ENCODE results near the gene FBLN5.
"Not testable (repeated sequence)": the region's sequence is repeated elsewhere in the genome, so short reads cannot be mapped to it uniquely, and the experiment has no call there.

FBLN5 gene

DNA sequence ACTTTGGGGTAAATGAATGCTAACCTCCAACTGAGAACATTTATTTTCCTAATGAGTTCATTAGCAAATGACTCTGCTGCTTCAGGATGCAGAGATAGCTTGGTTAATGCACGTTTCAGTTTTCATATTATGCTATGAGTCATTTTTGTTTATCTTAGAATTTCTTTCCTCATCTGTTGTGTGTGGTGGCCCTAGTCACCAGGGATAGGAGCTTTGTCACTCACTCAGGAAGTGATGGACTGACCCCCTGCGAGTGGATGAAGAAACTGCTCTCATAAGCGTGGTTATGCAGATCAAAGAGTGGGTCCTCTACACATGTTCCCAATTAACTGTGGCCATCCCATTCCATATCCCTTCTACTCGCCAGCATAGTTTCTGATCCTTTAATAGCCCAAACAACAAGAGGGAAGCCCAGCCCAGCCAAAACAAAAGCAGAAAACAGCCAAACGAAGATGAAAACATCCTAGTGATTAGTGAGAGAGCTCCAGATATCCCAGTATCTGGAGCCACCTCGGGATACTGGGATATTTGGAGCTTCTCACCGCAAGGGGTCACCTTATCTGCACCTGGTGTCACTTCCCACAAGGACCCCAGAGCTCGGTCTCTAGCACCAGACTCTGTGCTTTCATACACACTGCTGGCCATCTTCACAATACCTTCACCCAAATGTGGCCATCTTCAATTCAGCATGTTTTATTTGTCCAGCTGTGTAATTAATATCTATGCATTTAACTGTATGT, 88.8 kb downstream of the FBLN5 start:
- DNase-seq = no peak

DNA sequence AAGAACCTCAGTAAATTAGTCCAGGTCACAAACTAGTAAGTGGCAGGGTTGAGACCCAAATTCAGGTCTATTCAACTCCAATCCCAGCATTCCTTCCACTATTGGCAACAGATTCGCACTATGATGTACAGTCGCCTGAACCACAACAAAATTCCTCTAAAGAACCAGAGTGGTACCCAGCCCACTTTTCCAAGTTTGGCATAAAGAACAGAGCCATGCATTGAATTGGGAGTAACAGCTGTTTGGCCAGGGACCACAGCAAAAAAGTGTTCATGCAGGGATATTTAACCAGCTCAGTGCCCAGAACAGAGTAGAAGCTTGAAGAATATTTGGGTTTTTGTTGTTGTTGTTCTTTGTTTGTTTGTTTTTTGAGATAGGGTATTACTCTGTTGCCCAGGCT, 89.9 kb downstream of the FBLN5 start:
- no peak for DNase-seq

DNA sequence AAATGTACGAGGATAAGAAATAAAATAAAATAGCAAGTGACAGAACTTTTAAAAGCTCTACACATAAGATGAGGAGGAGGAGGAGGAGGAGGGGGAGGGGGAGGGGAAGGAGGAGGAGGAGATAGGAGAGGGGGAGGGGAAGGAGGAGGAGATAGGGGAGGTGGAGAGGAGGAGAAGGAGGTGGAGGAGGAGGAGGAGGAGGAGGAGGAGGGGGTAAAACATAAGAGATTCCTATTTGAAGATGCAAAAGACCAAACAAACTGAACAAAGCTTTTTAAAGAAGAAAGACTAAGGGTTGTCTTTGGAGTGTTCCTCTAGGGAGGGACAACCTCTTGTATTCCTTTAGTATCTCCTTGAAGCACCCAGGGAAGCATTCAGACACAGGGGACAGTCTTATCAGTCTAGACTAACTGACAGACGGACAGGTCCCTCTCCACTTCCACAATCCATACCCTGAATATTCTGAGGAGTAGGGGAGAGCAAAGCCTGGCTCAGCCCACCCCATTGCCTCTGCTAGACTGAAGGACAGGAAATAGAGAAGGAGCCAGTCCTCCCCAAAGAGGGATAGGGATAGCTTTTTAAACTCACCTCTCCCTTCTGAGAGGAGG, 93.1 kb downstream of the FBLN5 start:
- DNase-seq = no peak

DNA sequence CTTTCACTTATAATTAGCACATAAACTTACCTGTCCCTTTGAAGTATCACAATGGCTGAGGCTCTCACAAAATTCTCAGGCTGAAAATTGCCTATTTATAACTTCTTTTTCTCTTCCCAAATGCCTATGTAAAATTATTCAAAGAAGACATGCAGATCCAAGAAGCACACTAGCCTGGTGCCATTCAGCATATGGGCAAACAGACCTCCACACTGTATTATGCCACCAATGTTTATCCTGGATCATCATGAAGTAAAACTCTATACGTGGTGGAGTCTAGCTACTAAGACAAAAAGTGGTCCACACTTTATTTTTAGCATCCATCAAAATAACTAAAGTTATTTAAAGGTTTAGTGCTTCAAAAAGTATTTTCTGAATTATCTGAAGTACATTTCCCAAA, 95.9 kb downstream of the FBLN5 start:
- no peak for DNase-seq

DNA sequence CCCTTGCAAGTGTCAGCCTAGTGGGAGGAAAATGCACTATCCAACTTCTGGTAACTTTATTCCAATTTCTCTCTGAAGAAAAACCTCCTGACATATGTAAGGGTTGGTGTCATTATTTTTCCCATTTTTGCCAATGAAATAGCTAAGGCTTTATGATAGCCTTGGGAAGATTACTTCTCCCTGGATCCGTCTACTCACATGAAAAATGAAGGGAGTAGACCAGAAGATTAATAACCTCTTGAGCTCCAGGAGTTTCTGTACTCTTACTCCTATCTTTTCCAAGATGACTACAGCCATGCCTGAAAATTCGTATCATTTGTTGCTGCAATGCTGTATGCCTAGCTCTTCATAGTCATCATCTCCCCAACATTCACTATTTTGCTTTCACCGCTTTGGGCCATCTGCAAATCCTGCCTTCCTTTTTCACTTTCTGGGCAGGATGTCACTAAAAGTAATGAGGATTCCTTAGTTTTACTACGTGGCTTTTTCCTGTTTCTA, 98.9 kb downstream of the FBLN5 start:
- no peak for DNase-seq

DNA sequence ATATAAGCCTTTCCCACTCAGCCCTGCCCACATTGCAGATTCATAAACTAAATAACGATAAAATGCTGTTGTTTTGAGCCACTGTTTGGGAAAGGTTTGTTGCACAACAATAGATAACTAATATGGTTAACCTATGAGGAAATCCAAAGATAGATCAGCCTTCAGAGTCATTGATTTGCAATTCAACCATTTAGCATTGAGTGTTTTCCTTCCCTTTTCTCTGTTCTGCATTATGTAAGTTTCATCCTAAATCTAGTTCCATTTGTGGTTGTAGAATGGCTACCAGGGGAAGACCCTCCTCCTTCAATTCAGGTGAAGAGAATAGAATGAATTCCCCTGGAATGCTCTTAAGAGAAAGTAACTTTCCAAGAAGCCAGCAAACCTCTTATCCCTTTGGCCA, 99.8 kb downstream of the FBLN5 start:
- no peak for DNase-seq

DNA sequence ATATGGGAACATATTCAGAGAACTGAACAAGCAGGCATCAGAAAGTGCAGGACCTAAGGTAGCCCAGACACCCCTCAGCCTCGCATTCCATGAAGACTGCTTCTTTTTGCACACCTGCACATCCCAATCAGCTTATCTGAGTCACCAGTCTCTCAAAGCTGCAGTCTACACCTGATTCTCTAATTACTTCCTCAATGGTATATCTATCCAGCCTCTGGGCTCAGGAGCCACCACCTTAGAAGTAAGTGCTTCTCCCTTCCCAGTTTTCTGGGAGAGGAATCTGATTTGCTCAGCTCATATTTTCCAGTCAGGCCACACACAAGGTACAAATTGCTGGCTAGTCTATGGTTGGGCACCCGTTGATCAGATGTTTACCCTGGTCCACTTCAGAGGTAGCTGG, 101.8 kb downstream of the FBLN5 start:
- no peak for DNase-seq

DNA sequence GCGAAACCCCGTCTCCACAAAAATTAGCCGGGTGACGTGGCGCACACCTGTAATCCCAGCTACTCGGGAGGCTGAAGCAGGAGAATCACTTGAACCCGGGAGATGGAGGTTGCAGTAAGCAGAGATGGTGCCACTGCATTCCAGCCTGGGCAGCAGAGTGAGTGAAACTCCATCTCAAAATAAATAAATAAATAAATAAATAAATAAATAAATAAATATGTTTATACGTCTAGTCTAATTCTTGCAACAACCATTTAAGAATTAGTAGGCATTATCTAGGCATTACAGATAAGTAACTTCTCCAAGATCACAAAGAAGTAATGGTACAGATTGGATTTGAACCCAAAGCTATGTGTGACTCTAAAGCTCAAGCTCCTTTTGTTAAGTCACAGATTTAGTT, 102.4 kb downstream of the FBLN5 start:
- not testable (repeated sequence) for DNase-seq

DNA sequence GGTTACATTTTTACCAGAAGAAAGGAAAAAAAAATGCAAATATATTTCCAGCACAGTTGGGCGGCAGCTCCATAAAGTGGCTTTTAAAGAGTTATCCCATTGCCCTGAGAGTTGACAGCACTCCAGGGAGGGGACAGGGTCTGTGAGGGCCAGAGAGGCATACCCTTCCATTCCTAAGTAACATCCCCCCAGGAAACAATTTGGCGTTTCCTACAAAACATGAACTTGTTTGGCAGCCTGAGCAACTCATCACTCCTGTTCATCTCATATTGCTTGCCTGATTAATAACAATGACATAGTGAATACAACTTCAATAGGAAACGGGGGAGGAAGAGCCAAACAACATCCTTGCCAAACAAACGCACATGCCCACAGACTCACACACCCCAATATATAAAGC, 103.5 kb downstream of the FBLN5 start:
- no peak for DNase-seq

DNA sequence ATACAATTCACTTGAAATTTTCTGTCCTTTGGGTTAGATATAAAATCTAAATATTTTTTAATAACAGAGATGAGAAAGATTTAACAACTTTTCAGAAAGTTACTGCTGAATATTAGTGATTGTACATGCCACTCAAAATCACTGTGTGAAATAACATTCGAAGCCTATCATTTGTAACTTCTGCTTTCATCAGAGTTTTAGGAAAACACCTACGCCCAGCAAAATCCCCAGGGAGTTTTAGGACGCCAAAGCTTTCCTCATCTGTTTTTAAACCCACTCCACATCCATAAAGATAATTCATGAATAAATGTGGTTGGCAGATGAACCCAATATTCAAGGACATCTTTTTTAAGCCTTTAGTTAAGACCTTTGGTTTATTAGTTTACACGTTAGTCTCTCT, 104.1 kb downstream of the FBLN5 start:
- DNase-seq = no peak

DNA sequence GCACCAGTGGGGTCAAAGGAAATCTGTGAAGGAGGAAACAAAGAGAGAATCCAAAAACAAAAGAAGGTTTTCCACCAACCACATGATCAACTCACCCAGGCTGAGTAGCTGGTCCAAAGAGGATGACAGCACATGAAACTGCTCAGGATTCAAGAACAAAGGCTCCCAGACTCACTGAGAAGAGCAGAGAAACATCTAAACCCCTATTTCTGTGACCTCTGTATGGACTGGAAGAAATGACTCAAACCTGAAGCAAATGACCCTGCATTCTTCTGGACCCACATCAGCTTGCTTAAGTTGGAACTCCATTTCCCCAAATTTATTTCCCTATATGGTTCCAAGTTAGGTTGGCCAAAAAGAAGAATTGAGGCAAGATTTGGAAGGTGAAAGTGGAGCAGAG, 106.4 kb downstream of the FBLN5 start:
- no peak for DNase-seq

DNA sequence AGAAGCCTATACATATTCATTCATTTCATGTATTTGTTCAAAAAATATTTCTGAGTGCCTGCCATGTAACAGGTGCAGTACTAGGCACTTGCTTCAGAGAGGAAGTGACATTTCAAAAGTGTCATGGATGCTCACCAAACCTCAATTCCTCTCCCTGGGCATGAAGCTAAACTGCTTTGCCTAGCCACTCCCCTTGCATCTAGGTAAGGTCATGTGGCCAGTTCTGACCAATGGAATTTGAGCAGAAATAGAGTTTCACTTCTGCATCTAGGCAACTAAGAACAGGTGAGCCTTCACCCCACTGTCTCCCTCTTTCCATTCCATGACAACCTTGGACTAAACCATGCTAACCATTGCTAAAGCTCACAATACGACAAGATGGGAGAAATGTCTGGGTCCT, 107.7 kb downstream of the FBLN5 start:
- no peak for DNase-seq

DNA sequence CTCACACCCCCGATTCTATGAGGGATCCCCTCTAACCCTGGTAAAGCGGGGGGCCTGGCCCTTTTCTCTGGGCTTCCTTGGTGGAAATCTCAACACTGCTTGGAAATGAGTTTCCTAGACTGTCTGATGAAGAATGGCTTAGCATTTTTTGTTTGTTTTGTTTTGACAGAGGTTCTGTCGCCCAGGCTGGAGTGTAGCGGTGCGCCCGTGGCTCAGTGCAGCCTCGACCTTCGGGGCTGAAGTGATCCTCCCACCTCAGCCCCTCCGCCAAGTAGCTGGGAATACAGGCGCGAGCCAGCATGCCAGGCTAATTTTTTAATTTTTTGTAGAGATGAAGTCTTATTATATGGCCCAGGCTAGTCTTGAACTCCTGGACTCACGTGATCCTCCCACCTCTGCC, 110.4 kb downstream of the FBLN5 start:
- DNase-seq = no peak

DNA sequence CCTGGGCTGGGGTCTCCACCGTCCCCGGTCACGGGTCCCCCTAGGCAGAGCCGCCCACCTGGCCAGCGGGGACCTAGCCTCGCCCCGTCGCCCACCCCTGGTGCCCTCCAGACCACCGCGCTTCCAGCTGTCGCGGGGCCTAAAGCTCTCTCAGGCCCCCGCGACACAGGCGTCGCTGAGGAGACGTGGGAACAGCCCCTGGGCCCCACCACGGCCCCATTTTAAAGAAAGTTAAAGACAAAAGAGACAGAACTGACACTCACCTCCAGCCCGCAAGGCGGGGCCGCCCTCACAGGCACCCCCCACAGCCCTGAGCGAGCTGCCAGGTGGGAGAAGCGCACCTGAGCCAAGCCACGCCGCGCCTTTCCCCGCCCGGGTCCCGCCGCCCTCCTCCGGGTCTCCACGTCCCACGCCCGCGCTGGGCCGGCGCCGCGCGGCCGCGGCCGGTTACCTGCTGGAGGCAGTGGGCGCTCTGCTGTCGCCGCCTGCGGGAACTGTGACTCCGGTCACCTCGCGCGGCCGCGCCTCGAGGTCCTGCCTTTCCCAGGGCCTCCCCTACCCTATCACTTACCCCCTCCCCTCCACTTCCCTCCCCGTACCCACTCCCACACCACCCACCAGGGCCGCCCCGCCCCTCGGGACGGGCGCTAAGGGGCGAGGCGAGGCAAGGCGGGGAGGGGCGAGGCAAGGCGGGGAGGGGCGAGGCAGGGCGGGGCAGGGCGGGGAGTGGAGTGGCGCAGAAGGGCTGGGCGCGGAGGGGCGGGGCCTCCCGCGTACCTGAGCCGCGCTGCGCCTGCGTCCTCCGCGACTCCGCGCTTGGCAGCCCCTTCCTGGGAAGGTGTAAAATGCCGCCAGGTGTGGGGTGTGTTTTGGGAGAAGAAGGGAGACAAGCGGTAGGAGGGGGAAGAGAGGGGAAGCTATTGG, 111.3 kb downstream of the FBLN5 start:
- peak; percentile 82 for DNase-seq

DNA sequence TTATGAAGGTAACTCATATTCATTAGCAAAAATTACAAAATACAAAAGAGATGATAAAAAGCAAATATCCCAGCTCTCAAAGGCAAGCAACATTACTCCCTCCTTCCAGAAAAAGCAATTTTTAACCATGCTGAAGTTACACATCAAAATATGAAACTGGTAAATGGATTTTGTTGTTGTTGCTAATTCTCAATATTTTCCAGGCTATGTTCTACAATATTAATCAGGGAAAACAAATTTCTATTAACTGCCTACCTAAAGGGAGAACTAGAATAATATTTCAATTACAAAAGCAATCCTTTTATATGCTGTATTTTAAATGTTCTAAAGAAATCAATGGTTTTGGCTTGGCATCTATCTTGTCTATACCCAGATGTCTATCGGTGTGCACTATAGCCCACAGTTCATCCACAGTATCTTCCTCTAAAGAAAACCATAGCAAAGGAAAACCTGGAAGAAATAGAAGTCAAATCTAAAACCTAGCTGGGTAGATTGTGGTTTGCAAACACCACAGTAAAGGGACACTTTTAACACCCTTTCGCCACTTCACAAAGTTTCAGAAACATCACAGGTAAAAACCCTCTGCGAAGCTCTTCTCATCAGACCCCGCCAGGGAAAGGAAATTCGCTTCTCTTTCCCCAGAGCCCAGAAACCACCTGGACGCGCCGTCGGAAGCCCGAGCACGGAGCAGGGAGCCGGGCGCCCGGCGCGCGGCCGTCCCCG, 112.1 kb downstream of the FBLN5 start:
- no peak for DNase-seq

DNA sequence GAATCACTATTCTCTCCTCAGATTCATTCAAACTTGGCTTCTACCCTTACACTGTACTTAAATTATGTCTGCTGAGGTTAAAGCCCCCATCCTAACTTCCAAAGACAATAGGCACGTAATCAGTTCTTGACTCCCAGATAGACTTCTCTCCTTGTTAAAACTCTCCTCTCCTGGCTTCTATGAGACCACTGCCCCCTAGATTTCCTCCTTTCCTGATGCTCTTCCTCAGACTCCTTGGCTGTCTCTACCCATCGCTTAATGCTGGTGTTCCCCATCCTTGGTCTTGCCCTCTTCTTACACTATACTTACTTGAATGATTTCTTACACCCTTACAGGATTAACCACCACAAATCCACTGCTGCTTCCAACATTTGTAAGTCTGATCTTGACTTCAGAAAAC, 112.9 kb downstream of the FBLN5 start:
- no peak for DNase-seq

DNA sequence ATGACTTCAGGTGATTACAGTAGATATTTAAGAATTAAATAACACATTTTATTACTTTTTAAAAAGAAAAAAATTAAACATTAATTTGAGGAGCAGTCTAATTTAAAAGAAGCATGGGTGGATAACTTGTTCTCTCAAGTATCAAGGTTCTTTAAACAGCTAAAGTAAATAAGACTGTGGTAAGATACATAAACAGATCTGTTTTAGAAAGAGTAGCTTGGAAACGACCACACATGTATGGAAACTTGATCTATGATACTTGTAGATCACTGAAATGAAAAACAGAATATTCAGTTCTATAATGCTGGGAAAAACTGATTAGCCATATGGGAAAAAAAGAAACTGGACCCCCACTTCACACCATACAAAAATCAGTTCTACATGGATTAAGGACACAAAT, 116.2 kb downstream of the FBLN5 start:
- no peak for DNase-seq

DNA sequence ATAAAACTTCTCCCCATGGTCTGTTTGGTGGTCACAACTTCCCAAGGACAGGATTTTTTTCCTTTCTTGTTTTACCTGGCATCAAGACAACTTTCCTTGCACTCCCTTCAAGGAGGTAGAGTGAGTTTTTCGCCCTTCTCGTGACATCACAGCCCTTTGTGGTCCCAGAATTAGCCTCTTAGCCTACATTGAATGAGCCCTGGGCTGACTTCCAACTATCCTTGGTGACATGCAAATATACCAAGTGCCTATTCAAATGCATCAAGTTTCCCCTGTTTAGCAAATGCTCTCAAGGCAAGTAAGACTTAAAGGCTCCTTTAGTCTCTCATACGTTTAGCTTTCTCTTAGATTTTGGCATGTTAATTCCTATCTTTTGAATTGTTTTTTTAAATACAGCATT, 116.7 kb downstream of the FBLN5 start:
- no peak for DNase-seq

DNA sequence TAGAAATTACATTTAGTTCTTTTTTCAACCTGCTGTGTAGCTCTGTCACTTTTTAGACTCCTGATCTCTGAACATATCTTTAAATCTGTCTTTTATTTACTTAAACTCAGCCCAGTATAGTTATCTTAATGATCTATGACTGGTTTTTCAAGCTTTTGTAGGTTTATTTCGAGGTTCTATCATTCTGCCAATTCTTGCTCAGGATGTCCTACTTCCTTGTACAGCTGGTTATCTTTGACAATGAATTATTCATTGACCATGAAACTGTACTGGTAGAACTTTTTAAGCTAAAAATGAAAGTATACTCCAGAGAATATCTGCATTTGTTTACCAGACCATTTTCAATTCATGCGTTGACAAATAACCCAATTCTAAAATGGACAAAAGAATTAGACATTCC, 118.0 kb downstream of the FBLN5 start:
- no peak for DNase-seq

DNA sequence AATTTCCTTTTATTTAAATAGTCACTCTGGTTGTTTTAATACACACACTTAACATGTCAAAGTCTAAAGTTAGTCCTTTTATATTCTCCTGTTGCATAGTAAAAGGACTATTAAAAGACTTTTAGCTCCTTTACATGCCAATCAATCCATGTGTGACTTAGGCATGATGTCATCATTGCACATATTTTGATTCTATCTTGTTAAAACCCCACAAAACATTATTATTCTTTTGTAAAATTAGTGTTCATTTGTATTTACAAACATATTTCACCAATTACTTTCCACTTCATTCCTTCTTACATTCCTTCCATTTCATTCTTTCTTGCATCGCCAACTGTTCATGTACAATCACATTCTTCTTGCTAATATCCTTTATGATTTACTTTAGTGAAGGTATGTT, 119.7 kb downstream of the FBLN5 start:
- DNase-seq = no peak
